DLD1 (cell line): ENCODE results near the gene PRKCA.

Source experiments
- in situ Hi-C: cut with HindIII; loops from 2 replicates; pipeline ENCODE4 v1.10.0; 2017; ENCODE audit warnings: low sequenced_read_pairs

PRKCA gene

DNA sequence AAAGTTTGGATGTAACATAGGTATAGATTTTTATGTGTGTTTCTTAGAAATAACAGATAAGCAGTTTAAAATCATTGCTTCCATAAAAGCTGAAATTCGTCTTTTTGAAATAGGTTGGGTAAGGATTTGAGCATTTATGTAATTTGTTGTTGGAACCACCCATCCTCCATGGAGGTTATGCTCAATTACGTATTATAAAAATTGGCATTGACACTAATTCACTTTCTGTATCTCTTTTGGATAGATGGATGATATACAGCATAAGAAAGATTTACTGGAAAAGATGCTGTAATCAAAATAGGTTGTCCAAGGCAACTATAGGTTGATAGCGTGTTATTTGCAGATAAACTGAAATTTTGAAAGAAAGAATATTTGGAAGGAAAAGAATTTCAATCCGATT is 105.5 kb downstream of the PRKCA start:
- in situ Hi-C loops = no loop called here

DNA sequence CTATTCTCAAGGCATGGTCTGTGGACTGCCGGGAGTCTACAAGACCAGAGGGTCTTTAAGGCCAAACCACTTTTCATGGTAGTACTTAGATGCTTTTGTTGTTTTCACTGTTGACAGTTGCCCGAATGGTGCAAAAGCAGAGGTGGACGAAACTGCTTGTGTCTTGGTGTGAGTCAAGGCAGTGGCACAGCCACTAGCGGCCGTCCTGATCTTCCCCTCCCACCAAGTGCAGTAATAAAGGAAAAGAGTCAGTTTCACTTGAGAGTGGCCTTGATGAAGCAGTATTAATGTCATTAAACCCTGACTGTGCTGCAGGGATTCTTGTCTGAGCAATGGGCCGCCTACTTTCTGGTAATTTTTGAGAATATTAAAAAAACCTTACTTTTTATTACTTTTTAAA is 109.1 kb downstream of the PRKCA start:
- in situ Hi-C loops = no loop called here

DNA sequence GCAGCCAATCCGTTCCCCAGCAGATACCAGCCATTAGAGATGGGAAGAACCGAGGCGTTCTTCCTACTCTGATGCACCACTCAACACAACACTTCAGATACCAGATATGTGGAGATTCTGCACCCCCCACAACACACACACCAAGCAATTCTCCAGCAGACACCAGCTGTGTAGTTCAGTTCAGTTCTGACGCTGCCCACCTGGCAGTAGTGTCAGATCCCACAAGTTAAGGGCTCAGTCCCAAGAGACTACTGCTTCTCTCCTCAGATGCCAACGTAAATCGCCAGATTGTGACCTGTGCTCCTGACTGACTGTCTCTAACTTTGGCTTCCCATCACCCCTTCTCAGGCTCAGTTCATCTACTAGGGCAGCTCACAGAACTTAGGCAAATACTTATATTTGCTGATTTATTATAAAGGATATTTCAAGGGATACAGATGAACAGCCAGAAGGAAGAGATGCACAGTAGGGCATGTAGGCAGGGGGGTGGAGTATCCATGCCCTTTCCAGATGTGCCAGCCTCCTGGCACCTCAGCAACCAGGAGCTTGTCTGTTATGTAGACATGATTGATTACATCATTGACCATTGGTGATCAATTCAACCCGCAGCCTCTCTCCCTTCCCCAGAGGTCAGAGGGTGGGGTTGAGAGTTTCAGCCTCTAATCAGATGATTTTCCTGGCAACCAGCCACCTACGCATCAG is 110.6 kb downstream of the PRKCA start:
- in situ Hi-C loops = no loop called here

DNA sequence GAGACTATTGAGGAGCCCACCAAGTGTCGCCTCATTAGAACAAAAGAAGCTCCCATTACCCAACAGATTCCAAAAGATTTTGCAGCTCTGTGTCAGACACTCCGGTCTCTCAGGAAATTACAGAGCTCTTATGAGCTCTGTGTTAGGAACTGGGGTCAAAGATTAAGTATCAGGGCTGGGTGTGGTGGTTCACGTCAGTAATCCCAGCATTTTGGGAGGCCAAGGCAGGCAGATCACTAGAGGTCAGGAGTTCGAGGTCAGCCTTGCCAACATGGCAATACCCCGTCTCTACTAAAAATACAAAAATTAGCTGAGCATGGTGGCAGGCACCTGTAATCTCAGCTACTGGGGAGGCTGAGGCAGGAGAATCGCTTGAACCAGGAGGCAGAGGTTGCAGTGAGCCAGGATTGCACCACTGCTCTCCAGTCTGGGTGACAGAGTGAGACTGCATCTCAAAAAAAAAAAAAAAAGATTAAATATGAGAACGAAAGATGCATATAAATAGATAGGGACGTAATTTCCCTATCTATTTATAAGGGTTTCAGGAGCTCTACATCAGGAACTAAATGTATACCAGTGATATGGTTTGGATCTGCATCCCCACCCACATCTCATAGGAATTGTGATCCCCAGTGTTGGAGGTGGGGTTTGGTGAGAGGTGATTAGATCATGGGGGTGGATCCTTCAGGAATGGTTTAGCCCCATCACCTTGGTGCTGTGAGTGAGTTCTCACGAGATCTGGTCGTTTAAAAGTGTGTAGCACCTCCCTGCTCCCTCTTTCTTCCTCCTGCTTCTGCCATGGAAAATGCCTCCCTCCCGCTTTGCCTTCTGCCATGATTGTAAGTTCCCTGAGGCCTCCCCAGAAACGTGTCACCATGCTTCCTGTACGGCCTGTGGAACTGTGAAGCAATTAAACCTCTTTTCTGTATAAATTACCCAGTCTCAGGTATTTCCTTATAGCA is 111.4 kb downstream of the PRKCA start:
- in situ Hi-C loops = no loop called here

DNA sequence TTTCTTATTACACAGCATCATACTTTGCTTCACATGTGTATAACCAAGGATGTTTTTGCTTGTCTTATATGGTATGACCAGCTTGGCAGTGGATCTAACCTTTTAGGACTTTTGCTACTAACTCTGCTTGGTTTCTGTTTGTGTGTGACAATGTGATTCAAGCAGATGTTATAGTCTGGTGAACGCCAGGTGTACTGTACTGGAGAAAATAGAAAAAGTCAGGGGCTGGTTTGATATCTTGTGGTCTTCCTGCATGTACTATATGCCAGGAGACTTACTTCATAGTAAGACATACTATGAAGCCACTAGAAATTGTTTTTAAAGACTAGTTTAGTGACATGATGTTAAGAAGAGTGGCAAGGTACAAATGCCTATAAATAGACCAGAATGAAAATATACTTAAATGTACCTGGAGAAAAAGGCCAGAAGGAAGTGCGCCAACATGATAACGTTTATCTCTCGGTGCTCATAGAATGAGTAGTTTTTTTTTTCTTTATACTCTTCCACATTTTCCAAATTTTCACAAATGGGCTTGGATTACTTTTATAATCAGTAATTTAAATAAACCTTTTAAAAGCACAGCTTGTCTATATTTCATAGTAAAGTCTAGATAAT is 112.3 kb downstream of the PRKCA start:
- in situ Hi-C loops = no loop called here

DNA sequence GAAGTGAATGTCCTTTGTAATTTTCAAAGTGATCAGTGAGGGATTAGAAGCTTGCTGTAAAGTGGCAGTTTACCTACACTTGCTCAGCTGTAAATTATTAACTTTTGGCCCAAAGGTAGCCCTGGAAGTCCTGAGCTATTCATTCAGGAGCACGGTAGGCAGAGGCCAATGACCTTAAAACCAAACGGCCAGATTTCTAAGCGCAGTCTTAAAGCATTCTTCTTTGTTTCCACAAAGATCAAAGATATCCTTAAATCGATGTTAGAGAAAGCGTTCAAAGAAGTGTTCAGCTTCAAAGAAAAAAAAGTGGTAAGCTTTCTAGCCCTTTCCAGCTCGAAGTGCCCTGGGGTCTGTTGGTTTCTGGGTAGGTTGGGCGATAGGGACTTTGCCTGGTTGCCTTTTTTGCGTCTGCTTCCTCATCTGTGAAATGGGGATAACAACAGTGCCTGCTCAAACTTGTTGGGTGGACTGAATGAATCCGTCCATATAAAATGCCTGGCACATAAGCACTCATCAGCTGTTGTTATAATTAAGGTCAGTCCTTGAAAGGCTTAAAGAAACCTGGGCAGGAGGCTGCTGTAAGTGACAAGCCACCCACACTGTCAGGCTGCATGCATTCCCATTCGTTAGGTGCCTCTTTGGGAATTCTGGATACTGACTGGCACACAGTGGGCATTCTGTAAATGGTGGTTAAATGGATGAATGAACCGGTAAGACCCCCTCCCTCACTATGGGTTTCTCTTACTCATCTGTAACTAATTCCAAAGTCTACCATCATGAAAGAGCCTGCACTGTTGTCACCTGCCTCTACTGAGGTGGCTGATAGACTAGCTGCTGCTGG is 113.2 kb downstream of the PRKCA start:
- in situ Hi-C loops = no loop called here

DNA sequence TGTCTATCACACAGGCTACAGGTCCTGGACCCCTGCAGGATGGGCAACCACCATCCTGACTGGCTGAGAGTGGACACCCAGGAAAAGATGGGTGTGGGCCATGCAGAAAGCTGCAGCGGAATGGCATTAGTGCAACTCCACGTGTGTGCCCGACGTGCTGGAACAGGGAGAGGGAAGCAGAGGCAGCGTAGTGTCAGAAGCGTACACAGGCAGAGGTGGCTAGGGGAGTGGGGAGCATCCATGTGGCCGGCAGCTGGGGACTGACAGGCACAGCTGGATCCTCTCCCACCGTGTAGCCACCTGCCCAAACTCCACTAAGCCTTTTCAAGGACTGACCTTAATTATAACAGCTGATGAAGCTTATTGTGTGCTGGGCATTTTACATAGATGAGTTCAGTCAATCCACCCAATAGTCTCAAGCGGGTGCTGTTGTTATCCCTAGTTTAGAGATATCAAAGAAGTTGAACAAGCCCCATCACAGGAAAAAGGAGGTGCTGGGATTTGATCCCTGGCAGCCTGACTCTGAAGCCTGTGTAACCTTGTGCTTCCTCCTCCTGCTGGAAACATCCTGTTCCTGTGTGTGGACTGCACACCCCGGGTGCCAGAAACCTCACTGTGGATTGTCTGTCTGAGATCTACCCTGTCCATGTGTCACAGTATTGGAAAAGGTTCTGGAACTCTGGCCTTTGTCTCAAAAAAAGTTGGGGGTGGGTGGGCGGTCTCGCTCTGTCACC is 114.0 kb downstream of the PRKCA start:
- in situ Hi-C loops = no loop called here

DNA sequence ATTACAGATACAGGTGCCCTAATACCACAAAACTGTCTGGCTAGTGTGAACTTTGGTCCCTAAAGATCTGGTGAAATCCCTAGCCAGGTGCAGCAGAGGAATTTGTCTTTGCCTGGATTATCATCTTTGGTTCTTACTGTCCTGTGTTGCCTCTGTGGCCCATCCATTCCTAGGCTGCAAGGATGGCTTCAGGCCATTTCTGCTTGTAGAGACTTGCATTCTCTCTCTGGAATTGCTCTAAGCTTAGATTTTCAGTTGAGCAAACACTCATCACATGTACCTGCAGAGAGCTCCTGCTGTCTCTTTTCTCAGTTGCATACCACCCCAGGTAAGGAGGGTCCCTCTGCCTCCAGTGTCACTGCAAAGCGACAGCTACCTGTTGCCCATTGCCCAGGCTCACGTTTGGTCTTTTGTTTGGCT is 114.9 kb downstream of the PRKCA start:
- in situ Hi-C loops = no loop called here

DNA sequence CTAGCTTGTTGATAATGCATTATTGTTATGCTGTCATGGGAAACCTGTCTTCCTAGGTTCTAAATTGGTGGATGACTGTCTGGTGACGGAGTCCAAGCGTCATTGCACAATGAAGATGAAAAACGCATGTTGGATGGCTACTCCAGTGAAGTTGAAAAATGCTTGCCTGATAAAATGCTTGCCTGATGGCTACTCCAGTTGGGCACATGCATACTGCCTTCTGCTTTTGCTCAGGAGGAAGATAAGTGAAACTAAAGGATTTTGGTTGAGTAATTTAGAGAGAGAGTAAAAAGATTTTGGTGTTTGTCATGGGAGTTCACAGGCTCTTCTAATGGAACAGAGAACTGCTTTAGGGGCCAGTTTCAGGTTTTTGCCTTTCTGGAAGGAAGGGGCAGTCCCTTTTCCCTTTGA is 118.6 kb downstream of the PRKCA start:
- in situ Hi-C loops = no loop called here

DNA sequence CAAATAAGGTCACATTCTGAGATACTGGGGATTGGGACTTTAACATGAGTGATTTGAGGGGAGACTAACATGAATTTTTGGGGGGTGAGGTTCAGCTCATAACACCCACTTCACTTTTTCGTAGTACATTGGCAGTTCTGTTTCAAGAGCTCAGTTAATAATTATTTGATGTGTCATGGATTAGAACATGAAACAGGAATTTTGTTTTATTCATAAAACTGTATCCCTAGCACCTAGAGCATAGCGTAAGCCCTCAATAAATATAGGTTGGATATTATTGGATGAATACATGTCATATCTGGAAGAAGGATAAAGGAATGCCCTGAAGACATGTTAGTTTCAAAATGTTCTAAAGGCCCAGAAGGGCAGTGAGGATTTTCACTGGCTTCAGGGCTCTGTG is 119.8 kb downstream of the PRKCA start:
- in situ Hi-C loops = no loop called here

DNA sequence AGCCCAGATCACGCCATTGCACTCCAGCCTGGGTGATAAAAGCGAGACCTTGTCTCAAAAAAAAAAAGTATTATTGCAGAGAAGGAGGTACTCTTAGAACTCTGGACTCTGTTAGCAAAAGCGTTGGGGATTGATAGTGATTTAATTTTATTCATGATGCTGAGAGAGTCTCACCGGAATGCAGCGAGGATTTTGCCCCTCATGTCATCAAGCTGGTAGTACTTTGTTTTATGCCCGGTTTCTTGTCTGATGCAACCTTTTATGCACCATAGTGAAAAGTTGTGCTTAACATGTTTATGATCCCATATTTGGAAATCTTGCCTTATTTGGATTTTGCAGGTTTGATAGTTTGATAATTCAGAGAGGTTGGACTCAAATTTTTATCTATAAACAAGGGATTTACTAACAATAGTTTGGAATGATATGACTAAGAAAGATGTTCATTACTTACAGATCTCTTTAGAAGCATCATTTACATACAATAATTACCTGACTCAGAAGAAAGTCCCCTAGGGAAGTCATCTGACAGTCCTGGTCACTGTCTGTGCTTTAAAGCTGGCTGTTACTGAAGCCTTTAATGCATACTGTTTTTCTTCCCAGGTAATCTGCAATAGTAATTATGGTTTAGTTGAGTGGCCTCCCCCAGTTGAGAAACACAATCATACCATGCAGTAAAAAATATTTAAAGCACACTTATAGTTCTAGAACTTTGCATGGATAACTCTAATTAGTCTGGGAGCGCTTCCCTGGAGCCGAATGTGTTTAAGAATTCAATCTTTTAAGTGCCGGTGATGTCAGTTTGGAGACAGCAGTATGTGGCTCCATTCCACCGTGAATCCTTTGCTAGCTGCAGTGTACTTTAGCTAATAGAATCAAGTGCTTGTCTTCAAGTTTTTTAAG is 120.9 kb downstream of the PRKCA start:
- in situ Hi-C loops = no loop called here

DNA sequence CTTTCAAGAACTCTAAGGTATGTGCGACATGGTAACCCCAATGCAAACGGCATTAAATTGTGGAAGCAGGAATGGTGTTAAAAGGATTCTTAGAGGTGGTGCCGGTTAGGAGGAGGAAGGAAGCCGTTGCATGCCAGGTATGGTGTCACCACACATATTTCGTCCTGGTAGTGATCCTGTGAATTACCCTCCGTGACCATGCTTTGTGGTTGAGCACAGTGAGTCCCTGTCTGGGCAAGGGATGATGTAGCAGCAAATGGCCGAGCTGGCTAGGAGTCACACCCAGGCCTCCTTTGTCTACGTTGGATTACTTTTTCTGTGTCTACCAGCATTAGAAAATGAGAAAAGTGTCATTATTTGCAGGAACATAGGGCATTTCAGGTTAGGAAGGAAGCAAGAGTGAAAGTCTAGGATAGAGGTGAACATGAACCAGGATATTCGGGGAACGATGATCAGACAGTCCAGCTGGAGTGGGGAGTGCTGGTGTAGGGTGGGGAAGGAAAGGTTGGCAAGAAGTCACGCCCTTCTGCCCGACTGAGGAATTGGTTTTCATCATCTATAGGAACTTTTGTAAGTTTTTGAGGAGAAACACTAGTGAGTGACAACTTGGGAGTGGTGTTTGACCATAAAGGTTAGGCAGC is 123.5 kb downstream of the PRKCA start:
- in situ Hi-C loops = no loop called here

DNA sequence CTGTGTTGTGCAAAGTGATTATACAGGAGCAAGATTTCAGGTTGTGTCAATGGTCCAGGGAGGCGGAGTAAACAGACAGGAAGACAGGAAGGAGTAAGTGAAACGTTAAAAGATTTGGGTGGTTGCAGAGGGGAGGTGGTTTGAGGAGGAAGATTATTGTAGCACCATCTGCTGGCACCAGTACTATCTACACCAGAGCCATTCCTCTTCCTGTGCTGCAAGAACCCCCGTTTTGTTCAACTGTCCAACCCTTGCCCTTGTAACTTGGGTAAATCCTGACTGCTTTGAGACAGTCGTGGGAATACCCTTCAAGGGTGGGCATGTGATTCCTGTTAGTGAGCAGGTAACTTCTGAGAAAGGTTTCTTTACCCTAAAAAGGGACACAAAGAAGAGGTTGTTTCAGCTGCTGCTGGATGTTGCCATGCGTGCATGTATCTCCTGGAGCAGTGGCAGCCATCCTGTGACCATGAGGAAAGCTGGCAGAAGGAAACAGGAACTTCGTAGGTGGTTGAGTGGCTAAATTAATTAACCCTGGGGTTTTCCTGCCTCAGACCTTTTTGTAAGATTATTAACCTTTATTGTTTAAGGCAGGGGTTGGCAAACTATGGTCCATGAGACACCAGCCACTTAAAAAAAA is 124.1 kb downstream of the PRKCA start:
- in situ Hi-C loops = no loop called here

DNA sequence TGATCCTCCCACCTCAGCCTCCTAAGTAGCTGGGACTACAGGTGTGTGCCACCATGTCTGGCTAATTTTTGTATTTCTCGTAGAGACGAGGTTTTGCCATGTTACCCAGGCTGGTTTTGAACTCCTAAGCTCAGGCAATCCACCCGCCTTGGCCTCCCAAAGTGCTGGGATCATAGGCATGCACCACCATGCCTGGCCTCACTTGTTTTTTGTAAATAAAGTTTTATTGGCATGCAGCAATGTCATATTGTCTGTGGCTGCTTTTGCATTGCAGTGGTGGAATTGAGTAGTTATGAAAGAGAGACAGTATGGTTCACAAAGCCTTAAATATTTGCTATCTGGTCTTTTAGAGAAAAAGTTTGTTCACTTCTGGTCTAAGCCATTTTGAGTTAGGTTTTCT is 124.7 kb downstream of the PRKCA start:
- in situ Hi-C loops = no loop called here

DNA sequence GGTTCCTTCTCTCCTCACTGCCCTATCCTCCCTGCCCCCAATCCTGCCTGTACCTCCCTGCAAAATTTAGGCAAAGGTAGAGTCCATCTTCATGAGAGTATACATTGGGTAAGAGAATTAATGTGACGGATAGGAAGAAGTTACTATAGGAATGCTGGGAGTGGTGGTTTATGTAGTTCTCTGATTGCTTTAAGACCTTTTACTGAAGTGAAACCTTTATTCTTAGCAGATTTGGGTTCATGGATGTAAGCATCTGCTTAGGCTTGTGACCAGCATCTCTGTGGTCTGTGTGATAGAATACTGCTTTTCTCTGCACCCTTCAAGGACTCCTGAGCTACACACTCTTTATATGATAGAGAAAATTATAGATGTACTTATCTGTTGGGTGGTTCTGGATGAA is 127.3 kb downstream of the PRKCA start:
- in situ Hi-C loops = no loop called here

DNA sequence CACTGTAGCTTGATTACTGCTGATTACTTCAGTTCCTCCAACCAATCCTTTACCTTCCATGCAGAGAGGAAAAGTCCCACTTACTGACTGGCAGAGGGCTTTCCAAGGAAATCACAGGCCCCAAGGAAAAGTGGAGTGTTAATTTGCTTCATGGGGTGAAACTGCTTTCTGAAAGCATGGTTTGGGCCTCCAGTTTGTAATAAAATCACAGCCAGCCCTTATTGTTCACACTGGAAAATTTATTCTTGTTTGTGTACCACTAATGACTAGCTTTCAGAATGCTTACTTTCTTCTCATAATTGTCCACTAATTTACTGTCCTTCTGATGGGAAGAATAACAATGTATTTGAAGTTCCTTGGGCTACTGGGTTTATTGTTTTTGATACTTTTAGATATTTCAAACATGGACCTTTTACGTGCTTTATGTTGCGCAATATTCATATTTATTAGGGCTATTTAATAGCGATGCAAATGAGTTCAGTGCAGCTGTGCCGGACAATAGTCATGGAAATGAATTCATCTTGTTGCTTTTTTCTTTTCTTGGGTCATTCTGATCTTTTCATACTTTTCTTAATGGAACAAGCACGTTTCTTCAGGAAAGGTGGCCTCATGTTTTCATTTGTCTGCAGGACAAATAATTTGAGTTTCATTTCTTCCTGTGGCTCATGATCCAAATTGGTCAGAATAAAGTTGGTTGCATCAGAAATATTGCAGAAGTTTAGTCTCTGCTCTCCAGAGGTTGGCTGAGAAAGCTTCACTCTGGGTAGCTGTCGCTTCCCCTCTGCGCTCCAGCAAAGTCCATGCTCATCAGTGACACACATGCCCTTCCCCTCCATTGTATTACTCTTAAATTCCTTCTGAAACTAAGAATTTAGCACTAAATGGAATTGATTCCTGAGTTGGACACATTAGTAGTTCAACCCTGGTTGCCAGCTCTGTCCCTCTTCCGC is 128.7 kb downstream of the PRKCA start:
- in situ Hi-C loops = no loop called here

DNA sequence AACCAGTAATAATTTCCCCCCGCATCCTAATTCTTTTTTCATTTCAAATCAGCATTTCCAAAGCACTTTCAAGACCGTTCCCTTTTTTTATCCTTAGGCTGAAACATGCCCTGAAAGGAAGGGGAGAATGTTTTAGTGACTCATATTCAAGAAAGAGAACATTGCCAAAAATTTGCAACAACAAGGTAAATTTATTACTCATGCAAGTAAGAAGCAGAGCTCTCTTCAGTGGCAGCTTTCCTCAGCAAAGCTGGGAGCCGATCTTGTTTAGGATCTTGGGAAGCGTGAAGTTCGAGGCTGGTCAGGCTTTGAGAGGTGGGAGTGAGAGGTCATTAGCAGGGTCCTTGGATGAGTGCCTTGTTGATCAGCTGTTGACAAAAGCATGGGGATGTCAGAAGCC is 129.5 kb downstream of the PRKCA start:
- in situ Hi-C loops = no loop called here
